ENCODE data around the gene PPL. TPM values are rescaled to one million over a fixed set of nuclear protein-coding genes. Genes with fewer than 3 reads are reported as not detected.

Gene PPL
- total RNA-seq, 1 experiment from 2014 or later = 28.5 TPM

DNA sequence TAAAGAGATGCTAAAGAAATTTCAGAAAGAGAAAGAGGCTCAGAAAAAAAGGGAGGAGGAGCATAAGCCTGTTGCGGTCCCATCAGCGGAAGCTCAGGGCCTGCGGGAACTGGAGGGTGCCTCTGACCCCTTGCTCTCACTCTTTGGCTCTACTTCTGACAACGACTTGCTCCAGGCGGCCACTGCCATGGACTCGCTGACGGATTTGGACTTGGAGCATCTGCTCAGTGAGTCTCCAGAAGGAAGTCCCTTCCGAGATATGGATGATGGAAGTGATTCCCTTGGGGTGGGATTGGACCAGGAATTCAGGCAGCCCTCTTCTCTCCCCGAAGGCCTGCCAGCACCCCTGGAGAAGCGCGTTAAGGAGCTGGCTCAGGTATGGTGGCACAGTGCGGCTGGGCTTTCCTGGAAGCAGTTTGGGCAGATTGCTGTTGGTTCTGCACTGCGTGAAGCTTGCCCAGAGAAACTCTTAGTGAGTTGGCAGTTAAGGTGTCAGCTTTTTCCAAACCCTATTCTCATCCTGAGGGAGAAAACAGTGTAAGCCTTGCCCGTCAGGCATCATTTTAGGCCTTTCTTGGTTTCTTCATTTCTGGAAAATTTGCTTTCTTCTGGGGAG is 76.1 kb downstream of the PPL start (continued):
- TF ChIP-seq, protein P1, sequence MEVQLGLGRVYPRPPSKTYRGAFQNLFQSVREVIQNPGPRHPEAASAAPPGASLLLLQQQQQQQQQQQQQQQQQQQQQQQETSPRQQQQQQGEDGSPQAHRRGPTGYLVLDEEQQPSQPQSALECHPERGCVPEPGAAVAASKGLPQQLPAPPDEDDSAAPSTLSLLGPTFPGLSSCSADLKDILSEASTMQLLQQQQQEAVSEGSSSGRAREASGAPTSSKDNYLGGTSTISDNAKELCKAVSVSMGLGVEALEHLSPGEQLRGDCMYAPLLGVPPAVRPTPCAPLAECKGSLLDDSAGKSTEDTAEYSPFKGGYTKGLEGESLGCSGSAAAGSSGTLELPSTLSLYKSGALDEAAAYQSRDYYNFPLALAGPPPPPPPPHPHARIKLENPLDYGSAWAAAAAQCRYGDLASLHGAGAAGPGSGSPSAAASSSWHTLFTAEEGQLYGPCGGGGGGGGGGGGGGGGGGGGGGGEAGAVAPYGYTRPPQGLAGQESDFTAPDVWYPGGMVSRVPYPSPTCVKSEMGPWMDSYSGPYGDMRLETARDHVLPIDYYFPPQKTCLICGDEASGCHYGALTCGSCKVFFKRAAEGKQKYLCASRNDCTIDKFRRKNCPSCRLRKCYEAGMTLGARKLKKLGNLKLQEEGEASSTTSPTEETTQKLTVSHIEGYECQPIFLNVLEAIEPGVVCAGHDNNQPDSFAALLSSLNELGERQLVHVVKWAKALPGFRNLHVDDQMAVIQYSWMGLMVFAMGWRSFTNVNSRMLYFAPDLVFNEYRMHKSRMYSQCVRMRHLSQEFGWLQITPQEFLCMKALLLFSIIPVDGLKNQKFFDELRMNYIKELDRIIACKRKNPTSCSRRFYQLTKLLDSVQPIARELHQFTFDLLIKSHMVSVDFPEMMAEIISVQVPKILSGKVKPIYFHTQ (CRISPR knock-in tag; IDR thresholded peaks at IDR 0.05) = no peak

DNA sequence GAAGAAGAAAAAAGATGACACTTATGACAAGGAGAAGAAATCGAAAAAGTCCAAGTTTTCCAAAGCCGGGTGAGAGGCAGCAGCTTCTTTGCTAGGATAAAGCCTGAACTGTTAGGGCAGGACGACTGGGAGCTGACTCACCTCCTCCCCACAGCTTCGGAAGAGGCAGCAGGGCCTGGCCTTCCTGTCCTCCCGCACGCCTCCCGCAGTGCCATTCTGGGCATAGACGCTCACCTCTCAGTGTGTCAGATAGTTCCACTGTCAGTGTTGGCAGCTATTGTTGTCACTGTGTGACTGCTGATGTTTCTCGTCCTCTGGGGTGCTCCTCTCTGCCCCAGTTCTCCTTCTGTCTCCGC is 77.1 kb downstream of the PPL start:
- ATAC-seq (no peak), DNase-seq (ENCODE audit: low spot score) (no peak)
- ChIA-PET POLR2A (interaction anchor here (1.0 kb wide), 1 partner anchor 14 kb away, joined by 3 read pairs; no protein-coding TSS in a partner anchor), CTCF (interaction anchor here (0.5 kb wide), 1 partner anchor 89 kb away, joined by 3 read pairs; no protein-coding TSS in a partner anchor)
- Mint-ChIP-seq H3K27ac (no peak overlapping the region), H3K36me3 (peaks cover 57% of the 10 kb centered on the region), H3K4me1 (no peaks in the 10 kb centered on the region), H3K27me3 (ENCODE audit: low read depth) (no peaks in the 10 kb centered on the region), H3K9me3 (no peaks in the 10 kb centered on the region), H3K4me3 (no peak overlapping the region)
- TF ChIP-seq IRF2 (CRISPR knock-in tag; IDR thresholded peaks at IDR 0.05; ENCODE audit: borderline replicate concordance, low read depth) = no peak
- TF ChIP-seq, protein P2, sequence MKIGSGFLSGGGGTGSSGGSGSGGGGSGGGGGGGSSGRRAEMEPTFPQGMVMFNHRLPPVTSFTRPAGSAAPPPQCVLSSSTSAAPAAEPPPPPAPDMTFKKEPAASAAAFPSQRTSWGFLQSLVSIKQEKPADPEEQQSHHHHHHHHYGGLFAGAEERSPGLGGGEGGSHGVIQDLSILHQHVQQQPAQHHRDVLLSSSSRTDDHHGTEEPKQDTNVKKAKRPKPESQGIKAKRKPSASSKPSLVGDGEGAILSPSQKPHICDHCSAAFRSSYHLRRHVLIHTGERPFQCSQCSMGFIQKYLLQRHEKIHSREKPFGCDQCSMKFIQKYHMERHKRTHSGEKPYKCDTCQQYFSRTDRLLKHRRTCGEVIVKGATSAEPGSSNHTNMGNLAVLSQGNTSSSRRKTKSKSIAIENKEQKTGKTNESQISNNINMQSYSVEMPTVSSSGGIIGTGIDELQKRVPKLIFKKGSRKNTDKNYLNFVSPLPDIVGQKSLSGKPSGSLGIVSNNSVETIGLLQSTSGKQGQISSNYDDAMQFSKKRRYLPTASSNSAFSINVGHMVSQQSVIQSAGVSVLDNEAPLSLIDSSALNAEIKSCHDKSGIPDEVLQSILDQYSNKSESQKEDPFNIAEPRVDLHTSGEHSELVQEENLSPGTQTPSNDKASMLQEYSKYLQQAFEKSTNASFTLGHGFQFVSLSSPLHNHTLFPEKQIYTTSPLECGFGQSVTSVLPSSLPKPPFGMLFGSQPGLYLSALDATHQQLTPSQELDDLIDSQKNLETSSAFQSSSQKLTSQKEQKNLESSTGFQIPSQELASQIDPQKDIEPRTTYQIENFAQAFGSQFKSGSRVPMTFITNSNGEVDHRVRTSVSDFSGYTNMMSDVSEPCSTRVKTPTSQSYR (CRISPR knock-in tag; IDR thresholded peaks at IDR 0.05) = no peak
- no peak for TF ChIP-seq MYBL2 (CRISPR knock-in tag; IDR thresholded peaks at IDR 0.05)
- TF ChIP-seq NFATC4 (CRISPR knock-in tag; IDR thresholded peaks at IDR 0.05) = no peak
- no peak for TF ChIP-seq TEAD4 (CRISPR knock-in tag; IDR thresholded peaks at IDR 0.05)
- TF ChIP-seq, protein P3, sequence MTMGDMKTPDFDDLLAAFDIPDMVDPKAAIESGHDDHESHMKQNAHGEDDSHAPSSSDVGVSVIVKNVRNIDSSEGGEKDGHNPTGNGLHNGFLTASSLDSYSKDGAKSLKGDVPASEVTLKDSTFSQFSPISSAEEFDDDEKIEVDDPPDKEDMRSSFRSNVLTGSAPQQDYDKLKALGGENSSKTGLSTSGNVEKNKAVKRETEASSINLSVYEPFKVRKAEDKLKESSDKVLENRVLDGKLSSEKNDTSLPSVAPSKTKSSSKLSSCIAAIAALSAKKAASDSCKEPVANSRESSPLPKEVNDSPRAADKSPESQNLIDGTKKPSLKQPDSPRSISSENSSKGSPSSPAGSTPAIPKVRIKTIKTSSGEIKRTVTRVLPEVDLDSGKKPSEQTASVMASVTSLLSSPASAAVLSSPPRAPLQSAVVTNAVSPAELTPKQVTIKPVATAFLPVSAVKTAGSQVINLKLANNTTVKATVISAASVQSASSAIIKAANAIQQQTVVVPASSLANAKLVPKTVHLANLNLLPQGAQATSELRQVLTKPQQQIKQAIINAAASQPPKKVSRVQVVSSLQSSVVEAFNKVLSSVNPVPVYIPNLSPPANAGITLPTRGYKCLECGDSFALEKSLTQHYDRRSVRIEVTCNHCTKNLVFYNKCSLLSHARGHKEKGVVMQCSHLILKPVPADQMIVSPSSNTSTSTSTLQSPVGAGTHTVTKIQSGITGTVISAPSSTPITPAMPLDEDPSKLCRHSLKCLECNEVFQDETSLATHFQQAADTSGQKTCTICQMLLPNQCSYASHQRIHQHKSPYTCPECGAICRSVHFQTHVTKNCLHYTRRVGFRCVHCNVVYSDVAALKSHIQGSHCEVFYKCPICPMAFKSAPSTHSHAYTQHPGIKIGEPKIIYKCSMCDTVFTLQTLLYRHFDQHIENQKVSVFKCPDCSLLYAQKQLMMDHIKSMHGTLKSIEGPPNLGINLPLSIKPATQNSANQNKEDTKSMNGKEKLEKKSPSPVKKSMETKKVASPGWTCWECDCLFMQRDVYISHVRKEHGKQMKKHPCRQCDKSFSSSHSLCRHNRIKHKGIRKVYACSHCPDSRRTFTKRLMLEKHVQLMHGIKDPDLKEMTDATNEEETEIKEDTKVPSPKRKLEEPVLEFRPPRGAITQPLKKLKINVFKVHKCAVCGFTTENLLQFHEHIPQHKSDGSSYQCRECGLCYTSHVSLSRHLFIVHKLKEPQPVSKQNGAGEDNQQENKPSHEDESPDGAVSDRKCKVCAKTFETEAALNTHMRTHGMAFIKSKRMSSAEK (CRISPR knock-in tag; IDR thresholded peaks at IDR 0.05; ENCODE audit: borderline replicate concordance) = no peak
- TF ChIP-seq KAT7 (CRISPR knock-in tag; IDR thresholded peaks at IDR 0.05; ENCODE audit: borderline replicate concordance) = no peak
- no peak for TF ChIP-seq SMAD4 (CRISPR knock-in tag; IDR thresholded peaks at IDR 0.05)
- TF ChIP-seq, protein P4, sequence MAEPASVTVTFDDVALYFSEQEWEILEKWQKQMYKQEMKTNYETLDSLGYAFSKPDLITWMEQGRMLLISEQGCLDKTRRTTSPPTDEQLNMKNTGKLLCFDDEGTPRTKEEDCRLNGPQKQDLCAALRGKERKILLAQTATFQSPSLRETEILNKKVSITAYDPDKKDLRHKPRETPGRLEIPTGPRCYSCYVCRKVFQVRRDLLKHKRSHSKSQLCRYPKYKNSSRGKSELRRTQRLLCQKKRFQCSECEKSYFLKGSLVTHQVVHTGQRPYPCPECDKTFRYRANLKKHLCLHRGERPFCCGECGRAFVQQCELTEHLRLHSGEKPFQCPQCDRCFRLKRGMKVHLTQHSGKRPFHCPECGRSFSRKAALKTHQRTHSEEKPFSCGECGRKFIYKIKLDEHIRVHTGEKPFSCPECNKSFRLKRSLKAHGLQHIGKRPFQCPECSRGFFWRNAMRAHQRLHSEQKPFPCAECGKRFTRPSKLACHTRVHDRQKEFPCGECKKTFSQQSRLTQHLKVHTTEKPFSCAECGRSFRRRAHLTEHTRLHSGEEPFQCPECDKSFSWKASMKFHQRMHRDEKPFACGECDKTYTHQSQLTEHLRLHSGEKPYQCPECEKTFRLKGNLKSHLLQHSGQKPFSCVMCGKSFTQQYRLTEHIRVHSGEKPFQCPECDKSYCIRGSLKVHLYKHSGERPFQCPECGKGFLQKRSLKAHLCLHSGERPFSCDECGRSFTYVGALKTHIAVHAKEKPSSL (CRISPR knock-in tag; conservative IDR thresholded peaks at IDR 0.05) = no peak
- TF ChIP-seq, protein P5, sequence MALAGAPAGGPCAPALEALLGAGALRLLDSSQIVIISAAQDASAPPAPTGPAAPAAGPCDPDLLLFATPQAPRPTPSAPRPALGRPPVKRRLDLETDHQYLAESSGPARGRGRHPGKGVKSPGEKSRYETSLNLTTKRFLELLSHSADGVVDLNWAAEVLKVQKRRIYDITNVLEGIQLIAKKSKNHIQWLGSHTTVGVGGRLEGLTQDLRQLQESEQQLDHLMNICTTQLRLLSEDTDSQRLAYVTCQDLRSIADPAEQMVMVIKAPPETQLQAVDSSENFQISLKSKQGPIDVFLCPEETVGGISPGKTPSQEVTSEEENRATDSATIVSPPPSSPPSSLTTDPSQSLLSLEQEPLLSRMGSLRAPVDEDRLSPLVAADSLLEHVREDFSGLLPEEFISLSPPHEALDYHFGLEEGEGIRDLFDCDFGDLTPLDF (CRISPR knock-in tag; IDR thresholded peaks at IDR 0.05) = no peak
- TF ChIP-seq ELF4 (CRISPR knock-in tag; IDR thresholded peaks at IDR 0.05; ENCODE audit: low read depth) = no peak
- TF ChIP-seq, protein P6, sequence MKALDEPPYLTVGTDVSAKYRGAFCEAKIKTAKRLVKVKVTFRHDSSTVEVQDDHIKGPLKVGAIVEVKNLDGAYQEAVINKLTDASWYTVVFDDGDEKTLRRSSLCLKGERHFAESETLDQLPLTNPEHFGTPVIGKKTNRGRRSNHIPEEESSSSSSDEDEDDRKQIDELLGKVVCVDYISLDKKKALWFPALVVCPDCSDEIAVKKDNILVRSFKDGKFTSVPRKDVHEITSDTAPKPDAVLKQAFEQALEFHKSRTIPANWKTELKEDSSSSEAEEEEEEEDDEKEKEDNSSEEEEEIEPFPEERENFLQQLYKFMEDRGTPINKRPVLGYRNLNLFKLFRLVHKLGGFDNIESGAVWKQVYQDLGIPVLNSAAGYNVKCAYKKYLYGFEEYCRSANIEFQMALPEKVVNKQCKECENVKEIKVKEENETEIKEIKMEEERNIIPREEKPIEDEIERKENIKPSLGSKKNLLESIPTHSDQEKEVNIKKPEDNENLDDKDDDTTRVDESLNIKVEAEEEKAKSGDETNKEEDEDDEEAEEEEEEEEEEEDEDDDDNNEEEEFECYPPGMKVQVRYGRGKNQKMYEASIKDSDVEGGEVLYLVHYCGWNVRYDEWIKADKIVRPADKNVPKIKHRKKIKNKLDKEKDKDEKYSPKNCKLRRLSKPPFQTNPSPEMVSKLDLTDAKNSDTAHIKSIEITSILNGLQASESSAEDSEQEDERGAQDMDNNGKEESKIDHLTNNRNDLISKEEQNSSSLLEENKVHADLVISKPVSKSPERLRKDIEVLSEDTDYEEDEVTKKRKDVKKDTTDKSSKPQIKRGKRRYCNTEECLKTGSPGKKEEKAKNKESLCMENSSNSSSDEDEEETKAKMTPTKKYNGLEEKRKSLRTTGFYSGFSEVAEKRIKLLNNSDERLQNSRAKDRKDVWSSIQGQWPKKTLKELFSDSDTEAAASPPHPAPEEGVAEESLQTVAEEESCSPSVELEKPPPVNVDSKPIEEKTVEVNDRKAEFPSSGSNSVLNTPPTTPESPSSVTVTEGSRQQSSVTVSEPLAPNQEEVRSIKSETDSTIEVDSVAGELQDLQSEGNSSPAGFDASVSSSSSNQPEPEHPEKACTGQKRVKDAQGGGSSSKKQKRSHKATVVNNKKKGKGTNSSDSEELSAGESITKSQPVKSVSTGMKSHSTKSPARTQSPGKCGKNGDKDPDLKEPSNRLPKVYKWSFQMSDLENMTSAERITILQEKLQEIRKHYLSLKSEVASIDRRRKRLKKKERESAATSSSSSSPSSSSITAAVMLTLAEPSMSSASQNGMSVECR (CRISPR knock-in tag; IDR thresholded peaks at IDR 0.05; ENCODE audit: borderline replicate concordance) = no peak
- no peak for TF ChIP-seq ESRRA (CRISPR knock-in tag; IDR thresholded peaks at IDR 0.05; ENCODE audit: borderline replicate concordance)
- TF ChIP-seq, protein P7, sequence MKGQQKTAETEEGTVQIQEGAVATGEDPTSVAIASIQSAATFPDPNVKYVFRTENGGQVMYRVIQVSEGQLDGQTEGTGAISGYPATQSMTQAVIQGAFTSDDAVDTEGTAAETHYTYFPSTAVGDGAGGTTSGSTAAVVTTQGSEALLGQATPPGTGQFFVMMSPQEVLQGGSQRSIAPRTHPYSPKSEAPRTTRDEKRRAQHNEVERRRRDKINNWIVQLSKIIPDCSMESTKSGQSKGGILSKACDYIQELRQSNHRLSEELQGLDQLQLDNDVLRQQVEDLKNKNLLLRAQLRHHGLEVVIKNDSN (CRISPR knock-in tag; IDR thresholded peaks at IDR 0.05) = no peak
- TF ChIP-seq RELA (CRISPR knock-in tag; IDR thresholded peaks at IDR 0.05; ENCODE audit: borderline replicate concordance) = no peak
- TF ChIP-seq GABPB1 (CRISPR knock-in tag; IDR thresholded peaks at IDR 0.05) = no peak
